Measurements from ENCODE around the gene PRDX2. TPM values are rescaled to one million over a fixed set of nuclear protein-coding genes. Genes with fewer than 3 reads are reported as not detected.

Gene PRDX2
- total RNA-seq, 1 donor from 2014 or later: 250 TPM

GRCh38 chr19:12752056-12752781 lies 49.4 kb downstream of the PRDX2 start:
- DNase-seq (ENCODE audit: low read depth, low spot score): no peak

- DNase-seq (ENCODE audit: low read depth, low spot score): no peak
Measured at GRCh38 chr19:12751635-12752034, 50.0 kb downstream of the PRDX2 start, which contains the start of gene BEST2. TSS of gene BEST2 (plus strand) at chr19:12751791. CDS start at chr19:12752593, 802 bp downstream.

GRCh38 chr19:12750851-12751250 lies 50.7 kb downstream of the PRDX2 start:
- DNase-seq (ENCODE audit: low read depth, low spot score): no peak

DNA sequence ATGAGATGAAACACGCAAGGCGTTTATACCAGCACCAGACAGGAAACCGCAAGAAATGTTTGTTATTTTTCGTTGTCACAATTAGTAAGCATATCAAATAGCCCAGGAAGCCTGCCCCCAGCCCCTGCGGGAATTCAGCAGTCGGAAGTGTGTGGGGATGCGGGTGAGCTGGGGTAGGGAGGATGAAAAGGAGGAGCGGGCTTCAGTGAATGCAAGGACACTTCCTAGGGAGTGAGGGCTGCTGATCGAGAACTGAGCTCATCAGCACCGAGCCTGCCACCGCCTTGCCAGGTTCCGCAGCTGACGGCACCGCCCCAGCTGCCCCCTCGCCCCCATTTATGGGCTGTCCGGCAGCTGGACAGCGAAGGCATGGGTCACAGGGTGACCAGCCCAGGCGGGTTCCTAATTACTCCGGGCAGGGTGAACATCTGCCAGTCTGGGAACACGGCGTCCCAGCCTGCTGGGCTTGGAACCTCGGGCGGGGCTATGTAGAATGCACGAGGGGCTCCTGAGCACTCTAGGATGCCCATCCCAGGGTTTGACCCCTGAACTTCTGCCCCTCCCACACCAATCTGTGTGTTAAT lies 51.6 kb downstream of the PRDX2 start:
- DNase-seq (ENCODE audit: low read depth, low spot score): no peak

DNA sequence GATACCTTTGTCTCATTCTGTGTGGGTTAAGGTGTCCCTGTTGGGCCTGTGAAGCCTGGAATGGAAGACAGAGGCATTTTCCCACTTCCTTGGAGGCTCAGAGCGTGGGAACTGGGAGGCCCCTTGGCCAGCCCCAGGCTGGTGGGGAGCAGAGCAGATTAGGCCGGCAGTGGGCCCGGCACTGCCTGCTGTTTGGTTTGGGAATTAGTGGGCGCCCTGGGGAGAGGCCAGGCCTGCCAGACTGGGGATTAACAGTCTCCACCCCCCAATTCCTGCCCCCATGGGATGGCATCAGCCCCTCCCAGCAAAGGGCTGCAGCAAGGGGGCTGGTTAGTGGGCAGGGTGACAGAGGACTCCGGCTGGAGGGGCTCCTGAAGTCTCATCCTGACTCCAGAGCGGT lies 53.1 kb downstream of the PRDX2 start:
- no peak for DNase-seq (ENCODE audit: low read depth, low spot score)

Other genes with a start within 250 kb of the PRDX2 start
- gene ZNF490, start 191.0 kb downstream of the PRDX2 start, total RNA-seq: 6.0 and 9.7 TPM in 2 replicates
- 17.4 and 19.4 TPM in 2 replicates for gene ZNF791, start 190.9 kb downstream of the PRDX2 start, total RNA-seq
- 27.1 and 41.5 TPM in 2 replicates for gene MAN2B1, start 135.1 kb downstream of the PRDX2 start, total RNA-seq
- gene WDR83, start 135.0 kb downstream of the PRDX2 start, total RNA-seq: 7.5 and 10.9 TPM in 2 replicates
- gene DHPS, start 119.9 kb downstream of the PRDX2 start, total RNA-seq: 58.6 and 60.9 TPM in 2 replicates
- not detected in 2 replicates for gene GNG14, start 113.8 kb downstream of the PRDX2 start, total RNA-seq
- 8.4 and 14.8 TPM in 2 replicates for gene FBXW9, start 105.2 kb downstream of the PRDX2 start, total RNA-seq
- 23.9 and 31.4 TPM in 2 replicates for gene TNPO2, start 77.9 kb downstream of the PRDX2 start, total RNA-seq
- 161 and 169 TPM in 2 replicates for gene TRIR, start 67.1 kb downstream of the PRDX2 start, total RNA-seq
- gene GET3, start 64.3 kb downstream of the PRDX2 start, total RNA-seq: 113 and 115 TPM in 2 replicates
- not detected in 2 replicates for gene BEST2, start 50.0 kb downstream of the PRDX2 start, total RNA-seq
- gene HOOK2, start 26.2 kb downstream of the PRDX2 start, total RNA-seq: 11.4 and 11.5 TPM in 2 replicates
- gene JUNB, start 10.3 kb downstream of the PRDX2 start, total RNA-seq: 33.4 and 41.1 TPM in 2 replicates
- 0.13 TPM in 1 of 2 replicates, not detected in the other for gene THSD8, start 269 bp upstream of the PRDX2 start, total RNA-seq
- 34.7 and 50.5 TPM in 2 replicates for gene RNASEH2A, start 4.8 kb upstream of the PRDX2 start, total RNA-seq
- not detected in 2 replicates for gene RTBDN, start 32.8 kb upstream of the PRDX2 start, total RNA-seq
- gene MAST1, start 36.7 kb upstream of the PRDX2 start, total RNA-seq: 0.18 and 0.59 TPM in 2 replicates
- 18.4 and 24.6 TPM in 2 replicates for gene DNASE2, start 79.6 kb upstream of the PRDX2 start, total RNA-seq
- not detected in 2 replicates for gene KLF1, start 85.4 kb upstream of the PRDX2 start, total RNA-seq
- gene GCDH, start 89.4 kb upstream of the PRDX2 start, total RNA-seq: 25.3 and 29.8 TPM in 2 replicates
- gene SYCE2, start 117.5 kb upstream of the PRDX2 start, total RNA-seq: 0.11 and 0.20 TPM in 2 replicates
- 56.4 and 85.4 TPM in 2 replicates for gene FARSA, start 131.9 kb upstream of the PRDX2 start, total RNA-seq
- 1,409 and 2,169 TPM in 2 replicates for gene CALR, start 136.8 kb upstream of the PRDX2 start, total RNA-seq
- 81.2 and 84.6 TPM in 2 replicates for gene RAD23A, start 144.1 kb upstream of the PRDX2 start, total RNA-seq
- 27.3 and 33.3 TPM in 2 replicates for gene GADD45GIP1, start 155.4 kb upstream of the PRDX2 start, total RNA-seq
- 0.07 TPM in 1 of 2 replicates, not detected in the other for gene DAND5, start 167.8 kb upstream of the PRDX2 start, total RNA-seq
- 23.3 and 23.8 TPM in 2 replicates for gene NFIX, start 193.7 kb upstream of the PRDX2 start, total RNA-seq